ENCODE measurements around the gene CYB561A3.

Gene CYB561A3

GRCh38 chr11:61315260-61315659, 46.4 kb downstream of the CYB561A3 start:
- DNase-seq, result no peak

GRCh38 chr11:61310749-61311148, 50.9 kb downstream of the CYB561A3 start:
- no peak for DNase-seq

GRCh38 chr11:61309739-61310138, 51.9 kb downstream of the CYB561A3 start:
- no peak for DNase-seq

GRCh38 chr11:61309141-61309540, 52.5 kb downstream of the CYB561A3 start:
- DNase-seq, result no peak

GRCh38 chr11:61307354-61307753, 54.3 kb downstream of the CYB561A3 start:
- DNase-seq, result no peak

- DNase-seq, result no peak
Measured at GRCh38 chr11:61306221-61306620, 55.5 kb downstream of the CYB561A3 start.

- DNase-seq, result no peak
Measured at GRCh38 chr11:61305417-61305816, 56.3 kb downstream of the CYB561A3 start.

- no peak for DNase-seq
Measured at GRCh38 chr11:61303725-61304124, 58.0 kb downstream of the CYB561A3 start.

- no peak for DNase-seq
Measured at GRCh38 chr11:61302550-61302949, 59.1 kb downstream of the CYB561A3 start.

Data from stimulated activated CD4-positive, alpha-beta T cell treated with anti-CD3 and anti-CD28 coated beads, Interleukin-4, amount 100 ng/mL, for 4 hours (primary cell).